Stimulated activated effector memory CD8-positive, alpha-beta T cell treated with anti-CD3 and anti-CD28 coated beads, Interleukin-12 subunit alpha, Interleukin-12 subunit beta, amount 100 ng/mL, for 72 hours (primary cell): ENCODE results near the gene LILRB3.
"Not testable (repeated sequence)": the region's sequence is repeated elsewhere in the genome, so short reads cannot be mapped to it uniquely, and the experiment has no call there.

Experiments
- ATAC-seq: fragments of 150-1000 bp; cut with Tn5 transposase; 2 replicates; pipeline ENCODE4 v1.10.0; 2021
- DNase-seq, 2 donors: peaks; one replicate each; pipeline ENCODE4 v3.0.0; 2021 to 2022; ENCODE audit warnings: low spot score in 2 of 2
- H3K27ac Mint-ChIP-seq: one replicate; pipeline ENCODE4 v1.8.0; 2022; ENCODE audit warnings: mild to moderate bottlenecking, mixed read lengths
- H3K36me3 Mint-ChIP-seq: one replicate; pipeline ENCODE4 v1.8.0; 2022; ENCODE audit warnings: mild to moderate bottlenecking, mixed read lengths
- H3K4me1 Mint-ChIP-seq: one replicate; pipeline ENCODE4 v1.8.0; 2022; ENCODE audit warnings: mixed read lengths
- H3K4me3 Mint-ChIP-seq: one replicate; pipeline ENCODE4 v1.8.0; 2022; ENCODE audit warnings: mild to moderate bottlenecking, mixed read lengths
- H3K9me3 Mint-ChIP-seq: one replicate; pipeline ENCODE4 v1.8.0; 2022; ENCODE audit warnings: mixed read lengths

The LILRB3 gene

GRCh38 chr19:54252243-54252642 lies 29.4 kb upstream of the LILRB3 start:
- ATAC-seq = no peak
- H3K36me3 Mint-ChIP-seq = peaks cover 8% of the 10 kb centered on the region
- no peak for DNase-seq
- H3K9me3 Mint-ChIP-seq = no peaks in the 10 kb centered on the region
- H3K4me3 Mint-ChIP-seq = no peak overlapping the region
- no peak overlapping the region for H3K27ac Mint-ChIP-seq
- H3K4me1 Mint-ChIP-seq = peaks cover 14% of the 10 kb centered on the region

DNA sequence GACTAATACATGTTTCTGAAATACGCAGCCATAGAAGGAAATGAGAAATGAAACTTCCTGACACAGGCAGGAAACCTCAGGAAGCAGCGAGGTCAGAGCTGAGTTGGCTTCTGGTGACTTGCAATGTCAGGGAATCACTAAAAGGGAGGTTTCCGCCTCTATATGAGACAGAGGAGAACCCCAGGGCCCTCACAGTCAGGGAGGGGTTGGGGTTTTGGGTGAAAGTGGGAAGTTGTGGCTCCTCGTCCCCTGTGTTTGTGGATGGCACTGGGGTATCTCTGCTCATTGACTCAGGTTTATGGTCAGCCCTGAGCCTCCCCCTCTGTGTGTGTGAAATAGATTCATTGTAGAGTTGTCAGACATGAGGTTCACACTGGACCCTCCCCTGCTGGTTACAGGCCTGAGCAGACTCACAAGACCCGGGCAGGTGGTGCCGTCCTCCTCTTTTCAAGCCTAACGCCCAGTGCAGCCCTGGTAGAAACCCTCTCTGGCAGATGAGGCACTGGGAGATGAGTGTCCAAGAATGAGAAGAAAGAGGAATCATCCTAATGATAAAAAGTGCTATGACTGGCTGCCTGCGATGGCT lies 25.3 kb upstream of the LILRB3 start:
- no peaks in the 10 kb centered on the region for H3K9me3 Mint-ChIP-seq
- peak; percentile 94 for ATAC-seq
- peaks cover 17% of the 10 kb centered on the region for H3K4me1 Mint-ChIP-seq
- H3K36me3 Mint-ChIP-seq = peaks cover 8% of the 10 kb centered on the region
- peak; percentile 24 to 62 for DNase-seq
- H3K27ac Mint-ChIP-seq = peak overlapping the region; percentile 18
- H3K4me3 Mint-ChIP-seq = peak overlapping the region; percentile 30

DNA sequence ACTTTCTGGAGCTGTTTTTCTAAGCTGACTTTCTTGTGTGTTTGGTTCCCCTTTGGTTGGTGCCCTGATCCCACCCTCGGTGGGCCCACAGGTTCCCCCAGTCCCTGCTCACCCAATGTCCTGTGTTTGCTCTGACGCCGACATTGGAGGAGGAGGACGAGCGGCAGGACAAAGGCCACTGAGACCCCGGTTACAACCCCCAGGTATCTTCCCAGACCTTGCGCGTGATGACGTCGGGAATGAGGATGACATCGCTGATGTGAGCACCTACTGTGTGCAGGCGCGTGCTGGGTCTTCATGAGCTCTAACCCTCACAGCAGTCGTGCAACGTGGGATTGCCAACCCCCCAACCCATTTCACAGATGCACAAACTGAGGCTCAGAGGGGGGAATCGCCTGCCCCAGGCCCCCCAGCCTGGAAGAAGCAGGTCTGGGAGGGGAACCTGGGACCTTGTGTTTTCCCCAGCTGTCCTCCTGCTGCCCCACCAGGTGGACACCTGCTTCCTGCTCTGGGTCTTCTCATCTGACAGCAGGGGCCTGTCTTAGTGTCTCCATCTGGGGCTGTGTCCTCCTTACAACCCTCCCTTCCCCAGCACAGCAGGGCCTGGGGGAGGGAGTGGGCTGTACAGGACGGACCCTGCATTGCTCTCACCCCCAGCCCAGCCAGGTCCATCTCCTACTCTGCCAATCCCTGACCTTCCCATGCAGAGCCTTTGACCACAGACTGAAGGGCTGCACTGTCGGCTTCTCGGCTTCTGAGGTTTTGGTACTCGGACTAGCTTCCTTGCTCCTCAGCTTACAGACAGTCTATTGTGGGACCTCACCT lies 24.5 kb upstream of the LILRB3 start:
- Mint-ChIP-seq H3K4me3 (peak overlapping the region; percentile 30), H3K36me3 (peaks cover 8% of the 10 kb centered on the region), H3K4me1 (peaks cover 17% of the 10 kb centered on the region), H3K9me3 (no peaks in the 10 kb centered on the region), H3K27ac (peak overlapping the region; percentile 18)
- ATAC-seq = no peak
- no peak for DNase-seq

DNA sequence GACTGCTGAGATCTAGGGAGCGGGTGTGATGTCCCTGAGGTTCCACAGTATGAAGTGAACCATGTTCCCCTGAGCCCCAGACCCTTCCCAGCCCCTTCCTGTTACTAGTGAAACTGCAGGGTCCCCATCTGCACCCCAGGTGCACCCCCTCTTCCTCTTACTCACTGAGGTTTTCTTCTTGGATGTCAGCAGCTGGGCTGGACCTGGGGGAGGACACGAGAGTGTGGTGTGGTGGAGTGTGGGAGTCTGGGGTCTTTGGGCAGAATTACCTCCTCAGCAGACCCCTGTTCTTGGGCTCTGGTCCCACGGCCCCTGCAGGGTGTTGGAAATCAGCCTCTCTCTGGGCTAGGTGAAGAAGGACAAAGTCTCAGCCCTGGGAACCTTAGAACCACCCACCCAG lies 23.1 kb upstream of the LILRB3 start:
- Mint-ChIP-seq H3K4me1 (peaks cover 17% of the 10 kb centered on the region), H3K27ac (no peak overlapping the region), H3K36me3 (peaks cover 8% of the 10 kb centered on the region), H3K4me3 (no peak overlapping the region), H3K9me3 (no peaks in the 10 kb centered on the region)
- ATAC-seq (no peak), DNase-seq (no peak)

DNA sequence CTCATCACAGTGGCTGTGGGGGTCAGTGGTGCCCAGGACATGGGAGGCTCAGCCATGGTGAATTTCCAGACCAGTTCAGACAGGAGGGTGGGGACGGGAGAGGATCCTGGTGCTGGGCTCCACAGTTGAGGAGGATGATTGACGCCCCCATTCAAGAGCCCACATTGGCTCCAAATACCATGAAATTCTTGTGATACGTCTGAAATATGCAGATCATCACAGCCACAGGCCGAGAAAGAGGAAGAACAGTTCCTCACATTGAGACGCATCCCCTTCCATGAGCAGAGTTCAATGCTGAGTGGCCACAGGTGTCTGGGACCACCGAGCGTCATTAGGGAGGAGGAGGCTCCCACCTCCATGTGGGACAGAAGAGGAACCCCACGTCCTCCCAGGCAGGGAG lies 21.0 kb upstream of the LILRB3 start:
- H3K9me3 Mint-ChIP-seq, H3K27ac Mint-ChIP-seq, H3K36me3 Mint-ChIP-seq, DNase-seq, H3K4me3 Mint-ChIP-seq, ATAC-seq: not testable (repeated sequence)
- peaks cover 17% of the 10 kb centered on the region for H3K4me1 Mint-ChIP-seq

GRCh38 chr19:54242646-54243045 lies 19.8 kb upstream of the LILRB3 start, which contains the start of gene LILRA6:
LILRA6 (minus strand) TSS chr19:54242790.
- H3K27ac Mint-ChIP-seq, ATAC-seq, H3K4me1 Mint-ChIP-seq, H3K4me3 Mint-ChIP-seq, DNase-seq, H3K9me3 Mint-ChIP-seq, H3K36me3 Mint-ChIP-seq: not testable (repeated sequence)

DNA sequence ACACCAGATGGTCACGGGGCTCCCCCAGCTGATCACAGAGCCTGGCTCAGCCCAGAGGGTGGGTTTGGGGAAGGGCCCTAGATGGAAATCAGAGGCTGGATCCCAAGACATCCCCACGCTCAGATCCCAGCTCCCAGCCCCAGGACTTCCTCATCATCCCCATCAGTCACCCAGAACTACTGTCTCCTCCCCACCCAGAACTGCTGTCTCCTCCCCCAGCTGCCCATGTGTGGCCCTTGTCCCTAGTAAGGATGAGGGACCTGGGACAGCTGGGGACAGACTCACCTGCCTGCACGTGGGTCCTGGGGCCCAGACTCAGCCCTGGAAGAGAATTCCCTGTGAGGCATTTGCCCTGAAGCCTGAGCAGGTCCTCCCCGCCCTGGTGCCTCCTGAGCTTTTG lies 19.4 kb upstream of the LILRB3 start:
- not testable (repeated sequence) for DNase-seq, H3K9me3 Mint-ChIP-seq, H3K4me1 Mint-ChIP-seq, H3K4me3 Mint-ChIP-seq, ATAC-seq, H3K27ac Mint-ChIP-seq, H3K36me3 Mint-ChIP-seq

GRCh38 chr19:54240372-54241336 lies 17.8 kb upstream of the LILRB3 start:
- not testable (repeated sequence) for DNase-seq, H3K9me3 Mint-ChIP-seq, H3K4me1 Mint-ChIP-seq, H3K36me3 Mint-ChIP-seq, H3K4me3 Mint-ChIP-seq, ATAC-seq, H3K27ac Mint-ChIP-seq

GRCh38 chr19:54239491-54240371 lies 16.9 kb upstream of the LILRB3 start:
- H3K4me3 Mint-ChIP-seq, H3K9me3 Mint-ChIP-seq, H3K4me1 Mint-ChIP-seq, H3K36me3 Mint-ChIP-seq, DNase-seq: not testable (repeated sequence)
- peak overlapping the region; percentile 70 for H3K27ac Mint-ChIP-seq
- peak; percentile 8 for ATAC-seq

DNA sequence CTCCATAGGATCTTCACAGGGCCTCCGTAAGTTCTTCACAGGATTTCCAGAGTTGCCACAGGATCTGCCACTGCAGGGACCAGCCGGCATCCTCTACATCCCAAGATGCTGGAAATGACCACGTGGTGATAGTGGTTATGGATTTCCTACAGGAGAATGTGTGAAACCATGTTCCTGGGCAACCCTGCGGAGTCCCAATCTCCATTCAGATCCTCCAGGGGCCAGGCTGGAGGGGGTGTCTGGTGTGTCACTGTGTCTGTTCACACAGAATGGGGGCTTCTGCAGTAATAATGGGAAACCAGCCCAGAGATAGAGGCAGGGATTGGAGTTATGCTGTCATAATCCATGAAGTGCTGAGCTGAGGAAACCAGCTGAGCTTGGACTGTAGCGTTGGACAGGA lies 11.1 kb upstream of the LILRB3 start:
- Mint-ChIP-seq H3K9me3 (no peaks in the 10 kb centered on the region), H3K36me3 (no peaks in the 10 kb centered on the region), H3K27ac (no peak overlapping the region), H3K4me1 (peaks cover 6% of the 10 kb centered on the region), H3K4me3 (no peak overlapping the region)
- ATAC-seq (no peak), DNase-seq (no peak)

DNA sequence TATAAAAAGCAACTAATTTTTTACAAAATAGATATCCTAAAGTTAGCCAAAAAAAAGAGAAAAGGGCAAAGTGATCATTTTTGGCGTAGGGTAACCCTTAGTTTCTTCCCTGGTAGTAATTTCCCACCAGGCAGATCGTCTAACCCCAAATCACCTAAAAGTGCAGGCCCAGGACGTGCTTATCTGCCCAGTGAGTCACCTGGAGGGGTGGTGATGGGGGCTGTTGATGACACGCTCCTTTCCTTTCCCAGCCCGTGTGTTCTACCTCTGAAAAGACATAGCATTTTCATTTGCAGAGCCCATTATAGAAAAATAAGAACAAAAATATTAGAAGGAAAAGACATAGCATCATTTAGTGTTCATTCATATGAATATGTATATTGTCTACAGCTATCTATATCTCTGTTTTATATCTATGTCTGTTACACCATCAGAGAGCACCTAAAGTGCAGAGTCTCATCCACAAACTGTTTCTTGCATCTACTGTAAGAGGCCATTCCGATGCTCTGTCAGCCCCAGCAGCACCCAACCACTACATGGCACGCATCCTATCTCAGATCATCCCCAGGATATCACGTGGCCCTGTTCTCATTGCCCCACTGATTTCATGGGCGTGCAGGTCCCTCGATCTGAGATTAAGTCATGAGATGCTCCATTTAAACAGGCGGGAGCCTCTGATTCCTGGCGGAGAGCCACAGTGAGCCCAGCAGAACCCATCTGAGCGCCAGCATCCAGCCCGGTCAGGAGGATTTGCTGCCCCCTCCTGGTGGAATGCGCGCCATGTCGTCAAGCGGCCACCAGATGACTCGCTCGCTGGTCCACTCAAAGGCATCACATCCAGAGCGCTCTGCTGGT lies 8.5 kb upstream of the LILRB3 start:
- no peak overlapping the region for H3K27ac Mint-ChIP-seq
- H3K4me3 Mint-ChIP-seq = no peak overlapping the region
- ATAC-seq = peak; percentile 98
- H3K9me3 Mint-ChIP-seq = no peaks in the 10 kb centered on the region
- H3K4me1 Mint-ChIP-seq = peaks cover 6% of the 10 kb centered on the region
- H3K36me3 Mint-ChIP-seq = no peaks in the 10 kb centered on the region
- peak; percentile 85 to 93 for DNase-seq

DNA sequence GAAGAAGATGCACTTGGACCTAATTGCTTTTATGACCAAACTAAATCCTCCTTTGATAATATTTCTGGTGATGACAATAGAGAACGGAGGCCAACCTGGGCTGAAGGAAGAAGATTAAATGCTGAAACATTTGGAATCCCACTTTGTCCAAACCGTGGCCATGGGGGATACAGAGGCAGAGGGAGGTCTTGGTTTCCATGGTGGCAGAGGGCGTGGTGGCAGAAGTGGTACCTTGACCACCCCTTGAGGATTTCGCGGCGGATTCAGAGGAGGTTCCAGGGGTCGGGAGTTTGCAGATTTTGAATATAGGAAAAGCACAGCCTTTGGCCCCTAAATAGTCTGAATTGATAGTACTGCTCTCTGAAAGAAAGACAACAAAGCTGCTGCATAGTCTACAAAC lies 7.2 kb upstream of the LILRB3 start:
- H3K4me1 Mint-ChIP-seq = peaks cover 6% of the 10 kb centered on the region
- ATAC-seq (no peak), DNase-seq (no peak)
- H3K4me3 Mint-ChIP-seq = no peak overlapping the region
- H3K27ac Mint-ChIP-seq = no peak overlapping the region
- H3K9me3 Mint-ChIP-seq = no peaks in the 10 kb centered on the region
- H3K36me3 Mint-ChIP-seq = no peaks in the 10 kb centered on the region

GRCh38 chr19:54229146-54229545 lies 6.3 kb upstream of the LILRB3 start:
- DNase-seq (no peak), ATAC-seq (no peak)
- H3K36me3 Mint-ChIP-seq = peaks cover 4% of the 10 kb centered on the region
- no peaks in the 10 kb centered on the region for H3K9me3 Mint-ChIP-seq
- H3K4me1 Mint-ChIP-seq = peaks cover 6% of the 10 kb centered on the region
- H3K4me3 Mint-ChIP-seq = no peak overlapping the region
- no peak overlapping the region for H3K27ac Mint-ChIP-seq

- not testable (repeated sequence) for DNase-seq, H3K27ac Mint-ChIP-seq, ATAC-seq, H3K4me3 Mint-ChIP-seq, H3K9me3 Mint-ChIP-seq, H3K36me3 Mint-ChIP-seq
- H3K4me1 Mint-ChIP-seq = peaks cover 18% of the 10 kb centered on the region
Measured at GRCh38 chr19:54224619-54225018, 1.8 kb upstream of the LILRB3 start.
